K562 (cell line): ENCODE results near the gene VPS13D. TPM values are rescaled to one million over a fixed set of nuclear protein-coding genes. Genes with fewer than 3 reads are reported as not detected.
A peak's percentile ranks its signal among the peaks of the same experiment; 100 is the strongest.

Experiments used
- AFF1 ChIP-seq, 2 experiments: fragments of 450-650 bp; IDR thresholded peaks; 2 replicates each; pipeline ENCODE4 v1.6.1; 2018; ENCODE audit warnings: mild to moderate bottlenecking in 2 of 2, low read depth in 1 of 2; ENCODE audit not compliant: partially characterized antibody in 2 of 2
- CBFA2T2 ChIP-seq: fragments of 450-650 bp; conservative IDR thresholded peaks from 2 replicates; pipeline ENCODE4 v1.6.1; 2017; ENCODE audit warnings: mild to moderate bottlenecking
- CEBPG ChIP-seq, 3 experiments: fragments of 200-800 bp in 1 of 3; sonication (Bioruptor generic) in 1 of 3; sonication (generic) in 1 of 3; formaldehyde crosslinking in 1 of 3; IDR thresholded peaks in 2 of 3; conservative IDR thresholded peaks in 1 of 3; 2 replicates each; pipeline versions ENCODE4 v1.6.1 to v1.8.0; 2016 to 2022; ENCODE audit warnings: missing compliant biosample characterization in 2 of 3, missing genetic modification characterization in 2 of 3, mild to moderate bottlenecking in 1 of 3, missing genetic modification reagents in 1 of 3
- GTF2B ChIP-seq: IDR thresholded peaks from 2 replicates; pipeline ENCODE4 v1.6.1; 2011; ENCODE audit not compliant: insufficient read length; ENCODE audit errors: extremely low read depth
- ILF3 ChIP-seq: fragments of 450-650 bp; IDR thresholded peaks from 2 replicates; pipeline ENCODE4 v1.6.1; 2018; ENCODE audit warnings: antibody characterized with exemption, mild to moderate bottlenecking, moderate library complexity, borderline replicate concordance
- NFIX ChIP-seq: fragments of 250-450 bp; sonication (Bioruptor Pico); IDR thresholded peaks from 2 replicates; pipeline ENCODE4 v1.4.0; 2020; ENCODE audit warnings: low read depth, mild to moderate bottlenecking, moderate library complexity
- PHF20 ChIP-seq: fragments of 450-650 bp; IDR thresholded peaks from 2 replicates; pipeline ENCODE4 v1.6.1; 2018; ENCODE audit not compliant: partially characterized antibody
- POU5F1 ChIP-seq: fragments of 150-350 bp; IDR thresholded peaks from 2 replicates; pipeline ENCODE4 v1.6.1; 2014; ENCODE audit warnings: borderline replicate concordance, low read length, low read depth, mild to moderate bottlenecking; ENCODE audit not compliant: partially characterized antibody
- RBBP5 ChIP-seq: fragments of 200-600 bp; sonication (generic); IDR thresholded peaks from 2 replicates; pipeline ENCODE4 v1.6.1; 2012; ENCODE audit warnings: borderline replicate concordance, mild to moderate bottlenecking, low read length, control low read depth, inconsistent platforms; ENCODE audit not compliant: insufficient read depth, poor library complexity, severe bottlenecking
- SAFB ChIP-seq: fragments of 200-400 bp; formaldehyde crosslinking; IDR thresholded peaks from 2 replicates; pipeline ENCODE4 v1.6.1; 2017; ENCODE audit warnings: low read depth, low read length, borderline replicate concordance
- SAP30 ChIP-seq: fragments of 200-600 bp; sonication (generic); IDR thresholded peaks from 2 replicates; pipeline ENCODE4 v1.6.1; 2012; ENCODE audit warnings: borderline replicate concordance, low read depth, mild to moderate bottlenecking, moderate library complexity, low read length, control low read depth, inconsistent platforms; ENCODE audit not compliant: insufficient read depth, poor library complexity, severe bottlenecking
- TCF7 ChIP-seq: sonication (generic); IDR thresholded peaks from 2 replicates; pipeline ENCODE4 v1.6.1; 2016; ENCODE audit warnings: antibody characterized with exemption, borderline replicate concordance
- TRIM28 ChIP-seq: fragments of 450-650 bp; IDR thresholded peaks from 2 replicates; pipeline ENCODE4 v1.6.1; 2017
- USF1 ChIP-seq: sonication (generic); formaldehyde crosslinking; IDR thresholded peaks from 2 replicates; pipeline ENCODE4 v1.9.0; 2022; ENCODE audit warnings: mild to moderate bottlenecking, missing genetic modification reagents
- USF2 ChIP-seq: sonication (generic); formaldehyde crosslinking; IDR thresholded peaks from 2 replicates; pipeline ENCODE4 v1.5.0; 2020; ENCODE audit warnings: missing genetic modification reagents
- ZBTB17 ChIP-seq: fragments of 450-650 bp; formaldehyde crosslinking; IDR thresholded peaks from 2 replicates; pipeline ENCODE4 v1.4.0; 2020; ENCODE audit warnings: mild to moderate bottlenecking
- ZNF436 ChIP-seq: fragments of 250-450, 450-650 bp; sonication (Bioruptor Pico); formaldehyde crosslinking; IDR thresholded peaks from 2 replicates; pipeline ENCODE4 v1.7.0; 2020; ENCODE audit warnings: mild to moderate bottlenecking
- polyA plus RNA-seq, 8 experiments: library from polyadenylated mRNA; depleted of rRNA in 4 of 8; stranded (reverse) in 5 of 8; unstranded in 3 of 8; fragments of >200 nt; fragmentation: Nextera tagmentation in 2 of 8; fragmentation: Illumina TruSeq in 1 of 8; extraction: Ambion mirVana in 2 of 8; extraction: Trizol in 1 of 8; gene quantifications; 2 replicates each; pipeline versions ENCODE4 v1.2.1 to v1.2.3, GENCODE V29; 2011 to 2014; ENCODE audit warnings: inconsistent platforms in 1 of 8, missing spikeins in 1 of 8
- total RNA-seq, 7 experiments: library from RNA; depleted of rRNA in 6 of 7; stranded (reverse); fragments of >200 nt in 6 of 7; fragmentation: Illumina TruSeq in 2 of 7; extraction: Trizol in 2 of 7; gene quantifications; 2 replicates each; pipeline versions ENCODE4 v1.2.1 to v1.2.3, GENCODE V29; 2011 to 2021; ENCODE audit warnings: low replicate concordance in 1 of 7

Gene VPS13D
- total and polyA plus RNA-seq, 9 of the 15 experiments (the other 6 are each of a cell fraction or from before 2014, with no cell fraction given) = 6.1 to 51.5 (median 38.5) TPM

- TF ChIP-seq USF2 (CRISPR knock-in tag) = peak; percentile 88
- no peak for TF ChIP-seq GTF2B
- no peak for TF ChIP-seq ZBTB17 (CRISPR knock-in tag)
- TF ChIP-seq POU5F1 = no peak
- no peak for TF ChIP-seq RBBP5
- TF ChIP-seq PHF20 = no peak
- TF ChIP-seq CEBPG (CRISPR knock-in tag; IDR thresholded peaks at IDR 0.05) = no peak
- TF ChIP-seq CEBPG (tag; conservative IDR thresholded peaks at IDR 0.05 in 1 of 2, IDR thresholded peaks at IDR 0.05 in 1 of 2) = no peak
- peak; percentile 75 for TF ChIP-seq USF1 (CRISPR knock-in tag)
- no peak for TF ChIP-seq ZNF436 (CRISPR knock-in tag)
- peak in 1 of 2 experiments; percentile 82 for TF ChIP-seq AFF1 (IDR thresholded peaks at IDR 0.05; ENCODE audit: low read depth in 1 of 2, partially characterized antibody in 2 of 2)
- TF ChIP-seq CBFA2T2 = peak; percentile 50; the same call in 1 of the 2 replicates
- TF ChIP-seq ILF3 = no peak
- 0 out of 2 replicates have a peak, but pooled peaks have one; percentile 28 for TF ChIP-seq TCF7
- no peak for TF ChIP-seq NFIX
- no peak for TF ChIP-seq SAP30
- no peak for TF ChIP-seq SAFB
- TF ChIP-seq TRIM28 = no peak
Measured at GRCh38 chr1:12195416-12195815, 34.4 kb upstream of the VPS13D start (continued).
